GM18868 (cell line): ENCODE results near the gene GDF7.
A peak's percentile ranks its signal among the peaks of the same experiment; 100 is the strongest.

ENCODE experiments used
- ATAC-seq: cut with Tn5 transposase; IDR thresholded peaks from one replicate; pipeline ENCODE4 v1.9.1; 2021; ENCODE audit warnings: mild to moderate bottlenecking, moderate library complexity; ENCODE audit not compliant: unreplicated experiment

GDF7 gene

GRCh38 chr2:20627712-20628380, 39.1 kb upstream of the GDF7 start:
- ATAC-seq, result no peak

DNA sequence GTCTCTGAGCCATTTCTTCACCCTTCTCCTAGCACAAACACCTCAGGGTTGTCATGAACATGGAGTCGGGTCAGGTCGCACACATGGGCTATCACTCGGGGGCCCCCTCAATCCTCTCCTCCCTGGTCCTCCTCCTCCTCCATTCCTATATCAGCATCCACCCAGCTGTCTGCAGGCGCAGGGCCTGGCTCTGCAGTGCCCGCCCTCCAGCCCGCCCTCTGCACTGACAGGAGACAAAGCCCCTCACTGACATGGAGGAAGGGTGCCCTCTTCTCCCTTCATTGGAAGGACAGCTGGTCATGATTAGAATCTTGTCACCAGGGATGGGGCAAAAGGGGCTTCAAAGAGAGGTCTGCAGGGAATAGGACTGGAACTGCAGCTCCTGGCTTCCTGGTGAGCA, 37.8 kb upstream of the GDF7 start:
- ATAC-seq, result no peak

DNA sequence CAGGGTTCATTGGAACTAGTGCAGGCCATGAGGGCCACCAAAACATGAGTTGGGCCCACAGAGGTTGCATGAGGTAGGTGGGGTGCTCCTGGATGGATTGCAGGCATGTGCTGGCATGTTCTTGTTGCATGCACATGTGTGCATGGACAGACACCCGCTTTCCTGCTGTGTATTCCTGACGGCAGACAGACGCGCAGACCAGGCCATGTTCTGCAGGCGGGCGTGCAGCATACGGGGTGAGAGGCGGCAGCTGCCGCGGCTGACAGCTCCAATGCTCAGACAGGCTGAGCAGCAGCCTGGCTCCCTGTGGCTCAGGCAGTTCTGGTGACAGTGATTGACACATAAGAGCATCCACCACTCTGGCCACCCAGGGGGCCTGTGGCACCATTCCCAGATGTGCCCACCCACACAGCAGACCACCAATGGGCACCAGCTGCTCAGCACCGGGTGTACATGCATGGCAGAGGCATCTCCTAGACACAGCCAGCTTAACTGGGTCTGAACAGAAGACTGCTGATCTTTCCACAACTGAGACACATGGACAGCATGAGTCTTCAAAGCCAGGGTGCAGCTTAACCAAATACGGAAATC, 37.3 kb upstream of the GDF7 start:
- ATAC-seq, result no peak

DNA sequence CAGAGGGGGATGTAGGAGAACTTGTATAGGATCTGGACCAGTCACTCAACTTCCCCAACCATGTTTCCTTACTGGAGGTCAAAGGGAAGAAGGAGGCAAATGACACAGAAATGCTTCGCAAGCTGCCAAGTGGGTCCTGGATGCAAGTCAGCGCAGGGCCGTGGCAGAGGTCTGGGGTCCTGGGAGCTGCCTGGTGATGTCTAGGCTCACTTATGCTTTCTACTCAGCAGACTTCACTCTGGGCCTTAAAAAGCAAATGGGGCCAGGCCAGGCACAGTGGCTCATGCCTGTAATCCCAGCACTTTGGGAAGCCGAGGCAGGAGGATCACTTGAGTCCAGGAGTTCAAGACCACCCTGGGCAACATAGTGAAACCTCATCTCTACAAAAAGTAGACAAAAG, 36.0 kb upstream of the GDF7 start:
- ATAC-seq, result no peak

DNA sequence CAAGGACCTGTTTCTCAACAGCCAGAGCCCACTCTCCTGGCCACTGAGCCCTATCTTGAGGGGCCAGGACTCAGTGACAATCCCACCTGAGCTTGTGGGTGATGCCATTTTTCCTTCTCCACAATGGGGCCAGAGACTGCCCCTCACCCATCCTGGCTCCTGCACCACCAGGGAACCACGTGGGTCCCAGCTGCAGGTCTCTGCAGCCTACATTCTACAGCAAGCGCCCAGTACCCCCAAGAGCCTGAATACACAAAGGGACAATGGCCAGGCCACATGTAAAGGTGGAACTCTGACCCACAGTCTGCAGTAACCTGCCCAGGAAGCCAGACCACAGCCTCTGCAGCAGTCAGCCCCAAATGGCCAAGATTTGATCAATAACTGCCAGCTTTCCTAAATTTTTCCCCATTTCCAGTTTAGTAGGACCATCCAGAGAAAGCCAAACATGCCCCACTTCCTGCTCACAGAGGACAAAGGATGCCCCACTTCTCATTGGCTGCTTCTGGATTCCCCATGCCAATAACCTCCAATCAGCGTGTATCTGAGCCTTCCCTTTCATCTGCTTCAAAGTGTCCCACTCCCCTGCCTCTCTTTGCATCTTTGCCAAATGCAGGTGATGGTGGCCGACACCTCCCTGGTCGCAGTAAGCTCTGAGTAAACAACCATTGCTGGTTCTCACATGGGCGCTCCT, 35.2 kb upstream of the GDF7 start:
- no peak for ATAC-seq

GRCh38 chr2:20632446-20632990, 34.4 kb upstream of the GDF7 start:
- ATAC-seq, result peak; percentile 29

GRCh38 chr2:20633001-20633400, 33.9 kb upstream of the GDF7 start:
- ATAC-seq, result peak; percentile 35

- ATAC-seq, result no peak
Measured at GRCh38 chr2:20633794-20634506, 33.0 kb upstream of the GDF7 start.

DNA sequence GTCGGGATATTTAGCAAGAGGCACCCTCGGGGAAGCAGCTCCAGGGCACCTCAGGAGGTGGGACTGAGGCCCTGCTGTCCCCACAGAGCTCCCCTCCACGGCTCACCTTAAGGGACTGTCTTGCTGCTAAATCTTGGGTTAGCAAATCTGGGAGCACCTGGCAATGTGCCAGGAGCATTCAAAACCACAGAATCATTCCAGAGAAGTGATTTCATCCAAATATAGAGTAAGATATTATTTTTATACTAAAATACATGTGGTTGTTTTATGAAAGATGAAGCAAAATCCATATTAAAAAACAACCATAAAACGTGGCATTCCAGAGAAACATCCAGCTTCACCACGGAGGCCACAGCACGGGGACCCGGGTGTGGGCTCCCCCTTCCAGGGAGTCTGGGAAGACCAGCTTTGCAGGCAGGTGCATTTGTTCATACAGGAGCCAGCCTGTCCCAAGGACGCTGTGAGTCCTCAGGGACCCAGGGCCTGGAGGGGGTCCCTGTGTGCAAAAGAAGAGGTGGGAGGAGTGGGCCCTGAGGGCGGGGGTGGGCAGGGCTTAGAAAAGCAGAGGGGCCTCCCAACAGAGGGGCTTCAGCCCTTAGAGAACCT, 32.3 kb upstream of the GDF7 start:
- ATAC-seq, result no peak

- no peak for ATAC-seq
Measured at GRCh38 chr2:20635113-20635510, 31.8 kb upstream of the GDF7 start.

GRCh38 chr2:20635675-20636584, 31.0 kb upstream of the GDF7 start:
- peak; percentile 63 for ATAC-seq

DNA sequence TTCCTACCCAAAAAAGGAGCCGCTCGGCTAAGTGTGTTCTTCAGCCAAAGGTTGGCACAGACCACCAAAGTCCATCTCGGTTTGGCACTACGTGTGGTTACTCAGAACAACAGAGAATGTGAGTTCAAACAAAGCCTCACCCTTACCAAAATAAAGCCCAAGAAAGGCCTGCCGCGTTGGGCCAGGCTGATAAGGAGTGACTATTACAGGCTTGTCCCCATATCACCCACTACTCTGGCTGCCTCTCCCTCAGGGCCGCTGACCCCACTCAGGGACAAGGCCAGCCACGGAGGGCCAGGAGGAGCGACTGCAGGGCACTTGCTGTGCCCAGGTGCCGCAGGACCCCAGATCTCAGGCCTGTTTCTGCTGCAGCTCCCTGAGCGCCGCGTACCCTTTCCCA, 29.8 kb upstream of the GDF7 start:
- ATAC-seq, result no peak

DNA sequence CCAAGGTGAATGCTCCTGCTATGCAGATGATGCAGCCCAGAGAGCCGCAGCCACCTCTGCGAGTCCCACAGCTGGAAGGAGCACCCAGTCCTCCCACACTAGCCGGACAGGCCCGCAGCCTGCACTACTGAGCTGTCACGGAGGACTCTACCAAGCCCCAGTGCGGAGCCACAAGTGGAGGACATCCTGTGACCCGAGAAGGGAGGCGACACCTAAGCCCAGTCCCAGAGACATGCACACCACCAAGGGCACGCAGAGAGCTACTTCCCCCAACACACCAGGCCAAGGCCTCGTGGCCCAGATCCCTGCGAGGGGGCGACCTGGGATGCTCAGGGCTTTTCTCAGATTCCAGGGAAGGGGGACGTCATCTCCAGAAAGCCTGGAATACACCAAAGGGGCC, 28.9 kb upstream of the GDF7 start:
- no peak for ATAC-seq

DNA sequence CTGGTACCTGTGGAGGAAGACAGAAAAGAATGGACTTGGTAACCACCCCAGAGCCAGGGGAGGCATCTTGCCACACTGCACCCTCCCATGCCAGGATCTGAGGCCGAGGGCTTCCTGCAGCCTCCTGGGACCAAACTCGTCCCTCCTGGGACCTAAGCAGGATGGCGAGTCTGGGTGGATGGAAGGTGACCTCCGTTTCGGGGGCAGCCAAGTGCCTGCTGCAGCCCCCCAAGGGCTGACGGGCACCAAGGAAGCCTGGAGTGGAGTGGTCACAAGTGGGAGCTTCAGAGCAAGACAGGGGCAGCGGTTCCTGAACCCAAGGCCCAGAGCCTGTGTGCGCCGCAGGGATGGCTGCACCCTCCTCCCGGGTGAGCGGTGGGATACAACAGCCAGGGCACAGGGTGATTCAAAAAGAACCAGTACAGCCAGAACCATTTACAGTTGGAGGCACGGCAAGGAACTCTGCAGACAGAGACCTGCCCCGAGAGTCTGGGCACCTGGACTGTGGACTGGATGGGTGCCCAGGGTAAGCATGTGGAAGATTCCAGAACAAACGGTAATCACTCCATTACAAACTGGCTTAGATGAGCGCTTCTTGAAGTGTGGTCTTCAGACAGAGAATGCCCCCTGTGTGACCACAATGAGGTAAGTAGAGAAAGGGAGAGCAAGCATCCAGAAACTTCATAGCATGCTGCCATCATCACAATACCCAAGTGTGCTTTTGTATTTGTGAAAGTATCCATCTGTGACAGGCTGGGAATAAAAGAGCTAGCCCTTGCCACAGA, 28.1 kb upstream of the GDF7 start:
- ATAC-seq, result no peak

DNA sequence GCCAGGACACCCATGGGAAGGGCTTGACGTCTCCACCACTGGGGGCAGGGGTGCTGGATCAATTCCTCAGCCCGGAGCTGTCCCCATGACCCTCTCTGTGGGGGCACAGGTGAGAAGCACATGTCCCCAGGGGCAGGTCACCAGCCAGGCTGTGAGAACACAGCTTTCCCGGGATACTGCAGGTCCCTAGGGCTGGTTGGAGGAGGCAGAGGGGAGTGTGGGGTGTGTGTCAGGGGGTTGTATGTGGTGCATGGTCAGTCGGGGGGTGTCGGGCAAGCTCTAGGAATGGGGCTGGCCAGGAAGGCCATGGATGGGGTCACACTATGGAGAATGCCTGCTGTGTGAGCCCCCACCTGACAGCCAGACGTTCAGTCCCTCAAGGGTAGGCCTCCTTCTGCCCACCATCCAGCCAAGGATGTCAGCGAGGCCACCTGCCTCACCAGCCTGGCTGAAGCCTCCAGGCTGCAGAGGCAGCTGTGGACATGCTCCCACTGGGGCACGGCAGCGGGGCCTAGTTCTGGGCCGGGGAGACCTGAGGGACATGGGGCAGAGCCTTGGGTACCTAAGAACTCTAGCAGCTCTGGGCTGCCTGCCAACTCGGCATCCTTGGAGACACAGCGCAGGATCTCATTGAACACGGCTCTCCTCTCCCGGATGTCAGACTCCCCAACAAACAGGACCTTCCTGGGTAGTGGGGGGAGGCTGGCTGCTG, 26.4 kb upstream of the GDF7 start:
- ATAC-seq, result no peak

- ATAC-seq, result no peak
Measured at GRCh38 chr2:20641123-20641985, 25.6 kb upstream of the GDF7 start.

GRCh38 chr2:20642055-20642971, 24.6 kb upstream of the GDF7 start:
- ATAC-seq, result peak; percentile 97
